Ishikawa (cell line): Measurements from ENCODE around the gene COL15A1.

Source experiments
- MAX ChIP-seq: IDR thresholded peaks from 2 replicates; pipeline ENCODE4 v1.6.1; 2012
- RAD21 ChIP-seq: IDR thresholded peaks from 2 replicates; pipeline ENCODE4 v1.6.1; 2012; ENCODE audit warnings: low read depth
- TAF1 ChIP-seq: IDR thresholded peaks from 2 replicates; pipeline ENCODE4 v1.6.1; 2012; ENCODE audit warnings: low read depth, mild to moderate bottlenecking
- YY1 ChIP-seq: IDR thresholded peaks from 2 replicates; pipeline ENCODE4 v1.6.1; 2012; ENCODE audit warnings: low read depth

DNA sequence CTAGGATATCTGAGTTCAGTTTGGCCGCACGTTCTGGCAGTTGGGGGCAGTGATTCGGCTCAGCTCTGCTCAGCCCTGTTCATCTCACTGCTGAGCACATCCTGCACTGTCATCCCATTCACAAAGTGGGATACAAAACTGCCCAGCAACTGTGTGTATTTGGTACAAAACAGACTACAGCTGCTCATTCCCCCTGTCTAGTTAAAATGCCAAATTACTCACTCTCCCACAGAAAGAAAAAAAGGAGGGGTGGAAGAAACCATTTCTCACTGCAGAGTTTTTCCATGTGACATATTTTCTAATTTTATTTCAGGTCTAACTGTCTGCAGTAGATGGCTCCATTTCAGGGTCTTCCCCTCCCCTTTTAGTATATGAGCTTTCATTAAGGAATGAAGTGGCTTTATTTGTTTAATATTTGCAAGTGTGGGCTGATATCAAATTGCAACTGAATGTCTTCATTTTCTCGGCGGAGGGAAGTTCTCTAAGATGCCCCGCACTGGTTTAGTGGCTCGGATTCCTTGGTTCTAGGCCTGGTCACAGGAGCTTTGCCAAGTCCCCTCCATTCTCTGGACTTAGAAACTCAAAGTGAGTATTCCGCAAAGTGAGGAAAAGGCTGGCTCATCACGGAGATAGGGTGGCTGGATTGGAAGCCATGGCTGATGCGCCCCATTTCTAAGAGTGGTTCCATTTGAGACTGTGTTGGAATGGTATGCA lies 14.7 kb downstream of the COL15A1 start:
- TF ChIP-seq RAD21 (no peak), TAF1 (no peak), MAX (no peak), YY1 (no peak)
